GM12865 (cell line): ENCODE results near the gene SP2.

Source experiments
- DNase-seq: peaks from one replicate; pipeline ENCODE4 v3.0.0; 2010; ENCODE audit warnings: low read depth
- H3K4me3 ChIP-seq: 2 replicates; pipeline ENCODE4 v1.5.1; 2011; ENCODE audit warnings: mild to moderate bottlenecking, low read depth, low read length, control low read depth
- CTCF ChIP-seq: IDR thresholded peaks from 2 replicates; pipeline ENCODE4 v1.5.1; 2011; ENCODE audit warnings: low read length, control low read depth, low read depth, inconsistent platforms; ENCODE audit not compliant: insufficient read depth; ENCODE audit errors: missing control alignments

The SP2 gene

GRCh38 chr17:47895347-47895855, 635 bp upstream of the SP2 start:
- TF ChIP-seq CTCF = no peak
- H3K4me3 ChIP-seq = peak overlapping the region; percentile 79
- peak; percentile 37 for DNase-seq

- peak overlapping the region; percentile 97 for H3K4me3 ChIP-seq
- no peak for DNase-seq
- TF ChIP-seq CTCF = no peak
These were observed 845 bp downstream of the SP2 start for GRCh38 chr17:47896672-47897490.

GRCh38 chr17:47897561-47897960, 1.5 kb downstream of the SP2 start:
- H3K4me3 ChIP-seq = peak overlapping the region; percentile 97

GRCh38 chr17:47898241-47898640, 2.2 kb downstream of the SP2 start:
- no peak overlapping the region for H3K4me3 ChIP-seq
- no peak for DNase-seq
- no peak for TF ChIP-seq CTCF

More at GRCh38 chr17:47897561-47897960, 1.5 kb downstream of the SP2 start:
- DNase-seq = no peak
- no peak for TF ChIP-seq CTCF

- H3K4me3 ChIP-seq = no peak overlapping the region
- no peak for DNase-seq
- no peak for TF ChIP-seq CTCF
These were observed 3.6 kb downstream of the SP2 start for GRCh38 chr17:47899643-47900042.

- no peak for DNase-seq
- H3K4me3 ChIP-seq = no peak overlapping the region
- no peak for TF ChIP-seq CTCF
These were observed 5.4 kb downstream of the SP2 start for GRCh38 chr17:47901423-47901822.
